ENCODE data around the gene PRKG1.

PRKG1 gene

GRCh38 chr10:51406581-51406980 is 332.3 kb downstream of the PRKG1 start:
- H3K4me1 ChIP-seq (ENCODE audit: control insufficient read depth in 1 of 2, insufficient read depth in 2 of 2, low read length in 2 of 2): peaks cover 0 to 3% of the 10 kb centered on the region in 2 experiments
- no peak overlapping the region for H2BK120ac ChIP-seq (ENCODE audit: insufficient read depth, low read length, poor library complexity)
- no peak overlapping the region for H3K9ac ChIP-seq (ENCODE audit: low read length)
- no peak overlapping the region for H3K4me3 ChIP-seq (ENCODE audit: low read depth, low read length)
- H2AFZ ChIP-seq (ENCODE audit: insufficient read depth, low read length, poor library complexity): no peak overlapping the region
- H4K91ac ChIP-seq (ENCODE audit: low read depth, low read length): no peak overlapping the region
- H2BK12ac ChIP-seq (ENCODE audit: low read length): no peak overlapping the region
- no peak overlapping the region for H3K18ac ChIP-seq (ENCODE audit: low read length)
- H3K79me2 ChIP-seq (ENCODE audit: control insufficient read depth, insufficient read depth, low read length, poor library complexity): no peaks in the 10 kb centered on the region
- no peak overlapping the region for H2AK5ac ChIP-seq (ENCODE audit: low read length)
- H4K12ac ChIP-seq (ENCODE audit: low read depth, low read length): no peak overlapping the region
- H3K27me3 ChIP-seq (ENCODE audit: insufficient read depth, low read length): no peaks in the 10 kb centered on the region
- H3K79me1 ChIP-seq (ENCODE audit: low read length): no peaks in the 10 kb centered on the region
- no peak overlapping the region for H2BK5ac ChIP-seq (ENCODE audit: low read depth, low read length, poor library complexity)
- no peak overlapping the region for H3K27ac ChIP-seq (ENCODE audit: low read depth, low read length)
- no peaks in the 10 kb centered on the region for H3K36me3 ChIP-seq (ENCODE audit: control insufficient read depth in 1 of 2, insufficient read depth in 2 of 2, low read length in 2 of 2)
- WGBS (ENCODE audit: extremely low coverage, insufficient coverage, insufficient read length): no CpG with 5 or more reads among the region's 6 CpGs
- no peak overlapping the region for H3K23ac ChIP-seq (ENCODE audit: low read length)
- H4K8ac ChIP-seq (ENCODE audit: low read depth, low read length): no peak overlapping the region
- DNase-seq: no peak
- no peak overlapping the region for H3K4me2 ChIP-seq (ENCODE audit: low read length)
- no peaks in the 10 kb centered on the region for H3K9me3 ChIP-seq (ENCODE audit: insufficient read depth, low read depth, low read length)
- H3K14ac ChIP-seq (ENCODE audit: low read length): no peak overlapping the region
- H3K4ac ChIP-seq (ENCODE audit: low read depth, low read length): no peak overlapping the region

GRCh38 chr10:51416494-51416893 is 342.2 kb downstream of the PRKG1 start:
- H2BK12ac ChIP-seq (ENCODE audit: low read length): no peak overlapping the region
- H2AFZ ChIP-seq (ENCODE audit: insufficient read depth, low read length, poor library complexity): no peak overlapping the region
- no CpG with 5 or more reads among the region's 4 CpGs for WGBS (ENCODE audit: extremely low coverage, insufficient coverage, insufficient read length)
- no peaks in the 10 kb centered on the region for H3K79me2 ChIP-seq (ENCODE audit: control insufficient read depth, insufficient read depth, low read length, poor library complexity)
- H2AK5ac ChIP-seq (ENCODE audit: low read length): no peak overlapping the region
- H2BK120ac ChIP-seq (ENCODE audit: insufficient read depth, low read length, poor library complexity): no peak overlapping the region
- H3K4me3 ChIP-seq (ENCODE audit: low read depth, low read length): no peak overlapping the region
- H3K27ac ChIP-seq (ENCODE audit: low read depth, low read length): no peak overlapping the region
- H3K23ac ChIP-seq (ENCODE audit: low read length): no peak overlapping the region
- H4K8ac ChIP-seq (ENCODE audit: low read depth, low read length): no peak overlapping the region
- H3K4me1 ChIP-seq (ENCODE audit: control insufficient read depth in 1 of 2, insufficient read depth in 2 of 2, low read length in 2 of 2): no peaks in the 10 kb centered on the region
- no peaks in the 10 kb centered on the region for H3K9me3 ChIP-seq (ENCODE audit: insufficient read depth, low read depth, low read length)
- H3K18ac ChIP-seq (ENCODE audit: low read length): no peak overlapping the region
- no peak overlapping the region for H3K4ac ChIP-seq (ENCODE audit: low read depth, low read length)
- no peaks in the 10 kb centered on the region for H3K36me3 ChIP-seq (ENCODE audit: control insufficient read depth in 1 of 2, insufficient read depth in 2 of 2, low read length in 2 of 2)
- H4K91ac ChIP-seq (ENCODE audit: low read depth, low read length): no peak overlapping the region
- no peak overlapping the region for H3K9ac ChIP-seq (ENCODE audit: low read length)
- no peak overlapping the region for H3K4me2 ChIP-seq (ENCODE audit: low read length)
- no peaks in the 10 kb centered on the region for H3K79me1 ChIP-seq (ENCODE audit: low read length)
- H2BK5ac ChIP-seq (ENCODE audit: low read depth, low read length, poor library complexity): no peak overlapping the region
- H3K14ac ChIP-seq (ENCODE audit: low read length): no peak overlapping the region
- H4K12ac ChIP-seq (ENCODE audit: low read depth, low read length): no peak overlapping the region
- no peaks in the 10 kb centered on the region for H3K27me3 ChIP-seq (ENCODE audit: insufficient read depth, low read length)
- no peak for DNase-seq

- H3K9me3 ChIP-seq (ENCODE audit: insufficient read depth, low read depth, low read length): no peaks in the 10 kb centered on the region
- no CpG with 5 or more reads among the region's 3 CpGs for WGBS (ENCODE audit: extremely low coverage, insufficient coverage, insufficient read length)
- no peak overlapping the region for H3K4me2 ChIP-seq (ENCODE audit: low read length)
- H3K4me1 ChIP-seq (ENCODE audit: control insufficient read depth in 1 of 2, insufficient read depth in 2 of 2, low read length in 2 of 2): no peaks in the 10 kb centered on the region
- H3K79me1 ChIP-seq (ENCODE audit: low read length): no peaks in the 10 kb centered on the region
- H2BK5ac ChIP-seq (ENCODE audit: low read depth, low read length, poor library complexity): no peak overlapping the region
- DNase-seq: no peak
- no peak overlapping the region for H4K8ac ChIP-seq (ENCODE audit: low read depth, low read length)
- H3K4me3 ChIP-seq (ENCODE audit: low read depth, low read length): no peak overlapping the region
- no peak overlapping the region for H3K4ac ChIP-seq (ENCODE audit: low read depth, low read length)
- H3K18ac ChIP-seq (ENCODE audit: low read length): no peak overlapping the region
- H4K91ac ChIP-seq (ENCODE audit: low read depth, low read length): no peak overlapping the region
- H3K79me2 ChIP-seq (ENCODE audit: control insufficient read depth, insufficient read depth, low read length, poor library complexity): no peaks in the 10 kb centered on the region
- H3K27ac ChIP-seq (ENCODE audit: low read depth, low read length): no peak overlapping the region
- no peak overlapping the region for H2AK5ac ChIP-seq (ENCODE audit: low read length)
- no peaks in the 10 kb centered on the region for H3K27me3 ChIP-seq (ENCODE audit: insufficient read depth, low read length)
- H2BK12ac ChIP-seq (ENCODE audit: low read length): no peak overlapping the region
- H3K23ac ChIP-seq (ENCODE audit: low read length): no peak overlapping the region
- no peak overlapping the region for H4K12ac ChIP-seq (ENCODE audit: low read depth, low read length)
- H3K14ac ChIP-seq (ENCODE audit: low read length): no peak overlapping the region
- no peak overlapping the region for H3K9ac ChIP-seq (ENCODE audit: low read length)
- H2AFZ ChIP-seq (ENCODE audit: insufficient read depth, low read length, poor library complexity): no peak overlapping the region
- no peak overlapping the region for H2BK120ac ChIP-seq (ENCODE audit: insufficient read depth, low read length, poor library complexity)
- no peaks in the 10 kb centered on the region for H3K36me3 ChIP-seq (ENCODE audit: control insufficient read depth in 1 of 2, insufficient read depth in 2 of 2, low read length in 2 of 2)
These were observed 345.2 kb downstream of the PRKG1 start for GRCh38 chr10:51419196-51420093.

GRCh38 chr10:51421853-51422252 is 347.6 kb downstream of the PRKG1 start:
- Histone ChIP-seq H3K4ac (ENCODE audit: low read depth, low read length) (no peak overlapping the region), H4K91ac (ENCODE audit: low read depth, low read length) (no peak overlapping the region), H3K27me3 (ENCODE audit: insufficient read depth, low read length) (no peaks in the 10 kb centered on the region), H3K9ac (ENCODE audit: low read length) (no peak overlapping the region), H3K14ac (ENCODE audit: low read length) (no peak overlapping the region), H2BK120ac (ENCODE audit: insufficient read depth, low read length, poor library complexity) (no peak overlapping the region), H3K23ac (ENCODE audit: low read length) (no peak overlapping the region), H3K9me3 (ENCODE audit: insufficient read depth, low read depth, low read length) (no peaks in the 10 kb centered on the region), H3K4me1 (ENCODE audit: control insufficient read depth in 1 of 2, insufficient read depth in 2 of 2, low read length in 2 of 2) (no peaks in the 10 kb centered on the region), H3K36me3 (ENCODE audit: control insufficient read depth in 1 of 2, insufficient read depth in 2 of 2, low read length in 2 of 2) (no peaks in the 10 kb centered on the region), H3K18ac (ENCODE audit: low read length) (no peak overlapping the region), H2BK12ac (ENCODE audit: low read length) (no peak overlapping the region), H2AFZ (ENCODE audit: insufficient read depth, low read length, poor library complexity) (no peak overlapping the region), H3K79me2 (ENCODE audit: control insufficient read depth, insufficient read depth, low read length, poor library complexity) (no peaks in the 10 kb centered on the region), H3K4me3 (ENCODE audit: low read depth, low read length) (no peak overlapping the region), H3K4me2 (ENCODE audit: low read length) (no peak overlapping the region), H4K12ac (ENCODE audit: low read depth, low read length) (no peak overlapping the region), H3K27ac (ENCODE audit: low read depth, low read length) (no peak overlapping the region), H2AK5ac (ENCODE audit: low read length) (no peak overlapping the region), H2BK5ac (ENCODE audit: low read depth, low read length, poor library complexity) (no peak overlapping the region), H4K8ac (ENCODE audit: low read depth, low read length) (no peak overlapping the region), H3K79me1 (ENCODE audit: low read length) (no peaks in the 10 kb centered on the region)
- no CpG with 5 or more reads among the region's 1 CpG for WGBS (ENCODE audit: extremely low coverage, insufficient coverage, insufficient read length)
- DNase-seq: no peak

Data from trophoblast cell (in vitro differentiated cells and primary cell).